CD4-positive, alpha-beta T cell treated with Interleukin-6 at 100 ng/mL for 8 hours (primary cell): Measurements from ENCODE around the gene ASB2.
A peak's percentile ranks its signal among the peaks of the same experiment; 100 is the strongest.

Experiments
- DNase-seq: peaks from one replicate; pipeline ENCODE4 v3.0.0-alpha.2; 2020; ENCODE audit warnings: mixed read lengths, low spot score

Gene ASB2

DNA sequence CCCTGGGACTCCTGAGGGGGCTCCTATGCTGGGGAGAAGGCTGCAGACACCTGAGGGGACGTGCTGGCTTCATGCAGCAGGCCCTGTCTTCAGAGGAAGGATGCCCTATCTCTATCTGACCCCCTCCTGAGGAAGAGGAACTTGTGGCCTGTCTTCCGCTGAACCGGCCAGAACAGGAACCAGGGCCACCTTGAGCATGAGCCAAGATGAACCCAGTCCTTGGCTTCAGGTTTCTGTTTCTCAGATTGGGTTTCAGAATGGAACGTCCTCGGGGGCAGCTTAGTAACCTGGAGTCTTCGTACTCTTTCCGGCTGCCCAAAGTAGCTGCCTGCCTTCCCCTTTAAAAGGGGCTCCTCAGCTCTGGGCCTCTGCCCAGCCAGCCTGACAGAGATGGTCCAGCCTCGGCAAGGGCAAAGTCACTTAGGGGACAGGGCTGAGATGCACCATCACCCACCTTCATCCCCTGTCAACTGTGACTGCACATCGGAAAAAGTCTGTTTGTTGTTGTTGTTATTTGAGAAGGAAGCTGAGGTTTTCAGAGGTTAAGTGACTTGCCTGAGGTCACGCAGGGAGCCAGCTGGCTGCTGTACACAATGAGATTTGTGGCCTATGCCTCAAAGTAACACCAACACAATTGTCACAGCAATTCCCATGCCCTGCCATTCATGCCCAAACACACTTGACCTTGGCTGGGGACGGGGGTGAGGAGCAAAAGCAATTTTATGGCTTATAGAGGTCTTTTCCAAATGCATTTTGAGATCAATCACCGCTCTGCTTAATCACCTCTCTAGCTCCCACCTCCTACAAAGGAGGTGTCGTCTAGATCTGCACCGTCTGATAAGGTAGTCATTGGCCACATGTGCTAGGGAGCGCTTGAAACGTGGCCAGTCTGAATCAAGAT, 13.4 kb downstream of the ASB2 start:
- peak; percentile 59 for DNase-seq

DNA sequence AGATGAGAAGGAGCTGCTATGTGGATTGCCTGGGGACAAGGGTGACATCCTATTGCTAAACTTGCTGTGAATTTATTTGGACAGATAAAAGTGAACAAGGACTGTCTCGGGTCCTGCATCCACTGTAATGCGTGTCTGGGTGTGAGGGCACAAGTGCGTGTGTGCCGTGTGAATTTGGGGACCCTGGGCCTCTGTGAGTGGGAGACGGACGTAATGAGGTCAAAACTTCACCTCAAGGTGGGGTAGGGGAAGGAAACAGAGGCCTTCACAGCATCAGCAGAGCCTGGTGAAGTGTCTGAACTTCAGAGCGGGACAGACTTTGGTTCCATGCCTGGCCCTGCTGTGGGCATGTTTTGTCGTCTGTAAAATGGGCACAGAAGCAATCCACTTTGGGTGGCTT, 14.8 kb downstream of the ASB2 start:
- no peak for DNase-seq

GRCh38 chr14:93960774-93961438, 15.5 kb downstream of the ASB2 start:
- DNase-seq, result no peak

DNA sequence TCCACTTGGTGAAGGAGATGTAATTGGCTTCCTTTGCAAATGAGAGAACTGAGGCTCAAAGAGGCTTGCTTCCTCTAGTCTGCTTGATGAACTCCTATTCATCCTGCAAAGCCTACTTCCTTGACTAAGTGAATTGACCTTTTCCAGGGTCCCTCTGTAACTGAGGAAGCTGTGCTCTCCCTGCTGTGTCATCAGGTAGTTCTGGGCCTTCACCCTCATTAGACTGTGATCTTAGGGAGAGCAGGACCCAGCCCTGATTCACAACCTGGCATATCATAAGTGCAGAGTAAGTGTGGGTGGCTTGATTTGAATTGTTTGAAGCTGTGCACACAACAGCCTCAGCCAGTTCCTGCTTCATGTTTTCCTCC, 16.3 kb downstream of the ASB2 start:
- no peak for DNase-seq

DNA sequence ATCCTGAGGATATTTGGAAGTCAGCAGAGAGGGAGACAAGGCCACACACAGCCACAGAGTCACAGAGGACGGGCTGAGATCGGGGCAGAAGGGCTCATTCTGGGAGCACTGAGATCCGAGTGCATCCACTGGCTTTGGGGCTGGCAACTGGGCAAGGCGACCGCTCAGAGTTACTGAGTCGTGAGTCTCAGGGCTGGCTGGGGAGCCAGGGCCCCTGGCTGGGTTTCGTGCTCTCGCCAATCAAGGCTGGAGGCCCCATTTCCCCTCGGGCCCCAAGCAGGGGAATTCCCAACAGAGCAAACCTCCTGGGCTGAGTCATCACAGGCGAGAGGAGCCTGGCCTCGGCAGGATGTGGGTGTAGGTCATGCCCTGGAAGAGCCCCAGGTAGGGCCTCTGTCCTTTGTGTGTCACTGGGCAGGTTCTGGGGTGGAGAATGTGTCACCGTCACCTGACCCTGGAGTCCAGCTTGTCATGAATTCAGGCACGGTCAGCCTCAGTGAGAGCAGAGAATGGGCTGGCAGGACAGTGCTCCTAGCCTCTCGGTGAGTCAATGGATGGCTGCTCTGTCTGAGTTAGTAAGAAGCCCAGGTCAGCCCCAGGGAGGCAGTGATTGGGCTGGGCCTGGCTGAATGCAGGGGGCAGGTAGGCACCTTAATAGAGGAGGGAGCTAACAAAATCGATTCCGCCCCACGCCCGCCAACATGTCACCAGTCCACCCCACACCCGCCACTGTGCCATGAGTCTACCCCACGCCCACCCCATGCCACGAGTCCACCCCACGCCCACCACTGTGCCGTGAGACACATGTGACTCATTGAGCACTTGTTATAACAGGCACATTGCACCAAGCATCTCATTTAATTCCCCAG, 16.9 kb downstream of the ASB2 start:
- peak; percentile 91 for DNase-seq

DNA sequence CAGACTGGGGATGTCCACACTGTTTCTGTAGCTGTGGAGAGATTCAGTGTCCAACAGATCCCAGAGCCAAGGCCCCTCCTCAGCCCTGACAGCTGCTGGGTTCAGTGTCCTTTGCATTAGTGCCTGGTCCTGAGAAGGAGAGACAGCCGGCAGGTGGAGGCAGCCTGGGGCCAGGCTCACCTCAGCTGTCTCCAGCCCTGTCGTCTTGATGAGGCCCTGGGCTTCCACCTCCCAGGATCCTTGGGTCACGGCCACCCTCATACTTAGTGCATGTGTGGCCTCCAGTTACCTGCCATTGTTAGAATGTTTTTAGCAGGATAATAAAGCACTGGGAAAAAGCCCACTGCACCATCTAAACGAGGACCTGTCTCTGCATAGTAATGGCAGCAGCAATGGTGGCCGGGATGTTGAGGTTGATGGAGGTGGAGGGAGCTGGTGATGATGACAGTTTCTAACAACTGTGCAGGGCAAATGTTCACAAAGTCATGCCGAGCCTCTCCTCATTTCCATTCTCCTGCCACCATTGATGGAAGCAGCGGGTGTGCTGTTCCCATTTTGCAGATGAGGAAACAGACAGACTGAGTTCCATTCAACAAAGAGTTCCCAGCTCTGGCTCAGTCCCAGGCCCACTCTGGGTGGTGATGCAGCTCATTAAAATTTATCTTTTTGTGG, 17.7 kb downstream of the ASB2 start:
- no peak for DNase-seq

DNA sequence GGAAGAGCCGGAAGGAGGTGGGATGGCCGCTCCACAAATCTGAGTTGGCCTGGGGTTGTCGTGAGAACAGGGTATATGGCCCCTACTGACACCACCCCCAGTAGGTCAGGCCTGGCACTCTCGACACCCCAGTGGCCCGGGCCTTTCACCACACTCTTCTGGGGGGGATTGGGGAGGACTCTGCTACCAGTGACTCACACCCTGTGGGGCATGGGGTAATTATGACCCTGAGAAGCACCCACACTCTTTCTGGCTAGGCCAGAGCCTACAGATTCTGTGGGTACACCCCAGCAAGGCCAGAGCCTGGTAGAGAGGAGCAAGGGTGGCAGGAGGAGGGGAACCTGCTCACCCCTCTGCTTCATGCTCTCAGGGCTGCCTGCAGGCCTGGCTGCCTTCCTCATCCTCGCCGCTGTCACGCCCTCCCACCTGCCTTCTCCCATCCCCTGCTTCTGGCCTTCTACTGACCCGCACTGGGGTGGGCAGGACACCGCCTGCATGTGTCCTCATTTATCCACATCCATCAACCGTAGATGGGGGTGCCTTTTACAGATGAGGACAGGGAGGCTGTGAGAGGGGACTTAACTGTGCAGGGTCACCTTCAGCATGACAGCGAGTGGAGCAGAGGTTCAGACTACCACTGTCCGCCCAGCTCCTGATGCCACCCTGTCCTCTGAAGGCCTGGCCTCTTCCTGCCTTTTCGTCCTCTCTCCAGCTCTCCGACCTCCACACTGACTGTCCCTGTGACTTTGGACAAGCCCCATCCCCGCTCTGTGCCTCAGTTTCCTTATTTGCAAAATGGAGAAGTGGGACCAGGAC, 18.4 kb downstream of the ASB2 start:
- DNase-seq, result no peak

DNA sequence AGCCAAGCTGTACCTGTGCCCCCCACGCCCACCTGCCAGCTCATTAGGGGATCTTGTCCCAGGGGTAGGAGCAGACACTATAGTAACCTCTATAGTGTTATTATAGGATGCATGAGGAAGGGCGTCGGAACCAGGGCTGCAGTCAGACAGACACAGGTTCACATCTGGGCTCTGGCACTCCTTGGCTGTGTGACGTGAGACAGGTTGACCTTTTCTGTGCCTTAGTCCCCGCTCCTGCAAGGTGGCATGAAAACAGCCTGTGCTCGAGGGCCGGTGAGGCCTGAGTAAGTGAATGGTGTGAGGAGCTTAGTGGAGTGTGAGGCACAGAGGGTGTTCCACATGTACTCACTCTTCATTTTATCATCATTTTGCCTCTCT, 19.0 kb downstream of the ASB2 start:
- no peak for DNase-seq

DNA sequence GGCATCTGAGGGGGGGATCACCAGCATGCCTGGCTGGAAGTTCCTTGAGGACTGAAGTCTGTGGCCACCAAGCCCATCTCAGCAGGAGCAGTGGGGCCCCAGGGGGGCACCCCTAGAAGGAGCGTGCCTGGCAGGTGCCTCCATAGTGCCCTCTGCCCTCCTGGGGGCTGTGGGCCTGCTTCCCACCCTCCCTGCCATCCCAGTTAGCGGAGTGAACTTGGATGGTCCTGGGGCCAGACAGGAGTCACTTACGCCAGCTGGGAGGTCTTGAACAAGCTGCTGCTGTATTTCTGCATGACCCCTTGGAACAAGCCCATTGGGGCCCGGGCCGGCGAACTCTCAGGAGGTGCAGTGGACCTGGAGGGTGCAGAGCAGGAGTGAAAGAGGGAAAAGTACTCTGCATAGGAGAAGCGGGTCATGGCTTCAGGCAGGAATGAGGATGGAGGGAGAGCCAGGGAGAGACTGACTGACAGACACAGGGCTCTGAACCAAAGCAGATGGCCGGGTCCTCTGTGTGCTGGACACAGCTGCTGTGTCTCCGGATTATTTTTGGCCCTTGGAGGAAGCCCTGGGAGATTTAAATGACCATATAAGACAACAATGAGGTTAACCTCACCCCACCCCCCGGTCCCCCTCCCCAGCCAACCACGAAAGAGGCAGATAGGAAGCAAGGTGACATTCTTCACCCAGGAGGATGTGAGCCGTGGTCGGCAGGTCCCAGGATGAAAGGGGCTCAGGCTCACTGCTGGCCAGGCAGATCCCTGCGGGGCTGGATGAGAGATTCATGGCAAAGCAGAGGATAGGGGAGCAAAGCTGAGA, 19.6 kb downstream of the ASB2 start:
- no peak for DNase-seq

GRCh38 chr14:93955850-93956481, 20.4 kb downstream of the ASB2 start:
- DNase-seq, result no peak

GRCh38 chr14:93954900-93955849, 21.2 kb downstream of the ASB2 start:
- peak; percentile 58 for DNase-seq

GRCh38 chr14:93954516-93954830, 21.9 kb downstream of the ASB2 start:
- DNase-seq, result no peak

- DNase-seq, result no peak
These were observed 22.4 kb downstream of the ASB2 start for GRCh38 chr14:93953739-93954515.

- no peak for DNase-seq
These were observed 23.1 kb downstream of the ASB2 start for GRCh38 chr14:93953263-93953662.

DNA sequence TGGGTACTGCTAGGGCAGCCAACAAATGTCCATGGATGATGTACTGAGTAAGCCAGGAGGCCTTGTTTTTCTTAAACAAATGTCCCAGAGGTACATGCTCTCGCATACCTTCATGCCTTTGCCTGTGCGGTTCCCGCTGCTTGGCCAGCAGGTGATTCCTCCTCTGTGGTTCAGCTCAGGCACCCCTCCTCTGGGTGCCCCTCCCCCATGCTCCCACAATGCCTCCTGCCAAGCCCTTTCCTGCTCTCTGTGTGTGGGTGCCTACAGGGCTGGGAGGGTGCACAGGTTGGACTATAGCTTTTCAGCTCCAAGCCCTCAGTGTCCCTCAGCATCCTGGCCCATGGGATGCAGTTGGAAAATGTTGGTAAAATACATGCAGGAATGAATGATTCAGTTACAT, 23.5 kb downstream of the ASB2 start:
- no peak for DNase-seq

- no peak for DNase-seq
These were observed 24.5 kb downstream of the ASB2 start for GRCh38 chr14:93951635-93952540.
